ENCODE results near the gene ST3GAL3.

DNA sequence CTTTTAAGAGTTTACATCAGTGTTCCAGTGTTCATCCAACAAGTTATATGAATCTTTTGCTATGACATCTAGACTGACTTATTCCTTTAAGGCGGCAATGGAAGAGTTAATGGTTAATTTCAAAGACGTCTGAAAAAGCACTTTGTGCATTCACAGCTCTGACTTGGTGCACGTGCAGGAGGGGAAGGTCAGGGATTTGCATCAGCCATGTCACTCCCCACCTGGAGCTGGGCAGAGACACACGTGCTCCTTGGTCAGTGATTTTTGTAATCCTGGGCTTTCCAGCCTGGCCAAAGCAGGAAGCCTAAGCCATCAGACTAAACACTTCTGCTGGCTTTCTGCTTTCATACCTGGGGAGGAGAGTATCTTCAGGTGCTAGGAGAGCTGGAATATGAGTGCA is 96.3 kb downstream of the ST3GAL3 start:
- TF ChIP-seq POLR2A (IDR thresholded peaks at IDR 0.05; ENCODE audit: low read depth, low read length) (no peak), TCF12 (IDR thresholded peaks at IDR 0.05; ENCODE audit: low read depth, low read length) (no peak), CHD2 (IDR thresholded peaks at IDR 0.05; ENCODE audit: borderline replicate concordance, low read depth, low read length) (no peak), TARDBP (IDR thresholded peaks at IDR 0.05; ENCODE audit: borderline replicate concordance) (no peak), RAD21 (IDR thresholded peaks at IDR 0.05; ENCODE audit: insufficient read depth, low read depth, low read length) (no peak), MYC (IDR thresholded peaks at IDR 0.05; ENCODE audit: insufficient read depth, insufficient read length, insufficient replicate concordance, low read length, severe bottlenecking) (no peak), GABPA (IDR thresholded peaks at IDR 0.05; ENCODE audit: low read depth) (no peak), EP300 (IDR thresholded peaks at IDR 0.05; ENCODE audit: borderline replicate concordance in 1 of 2, control insufficient read depth in 1 of 2, low read depth in 2 of 2, low read length in 2 of 2) (no peak), ZSCAN29 (IDR thresholded peaks at IDR 0.05) (no peak), NR2C1 (IDR thresholded peaks at IDR 0.05) (no peak), SIX5 (IDR thresholded peaks at IDR 0.05; ENCODE audit: low read depth, low read length, severe bottlenecking) (no peak)
- TF ChIP-seq, protein P1, sequence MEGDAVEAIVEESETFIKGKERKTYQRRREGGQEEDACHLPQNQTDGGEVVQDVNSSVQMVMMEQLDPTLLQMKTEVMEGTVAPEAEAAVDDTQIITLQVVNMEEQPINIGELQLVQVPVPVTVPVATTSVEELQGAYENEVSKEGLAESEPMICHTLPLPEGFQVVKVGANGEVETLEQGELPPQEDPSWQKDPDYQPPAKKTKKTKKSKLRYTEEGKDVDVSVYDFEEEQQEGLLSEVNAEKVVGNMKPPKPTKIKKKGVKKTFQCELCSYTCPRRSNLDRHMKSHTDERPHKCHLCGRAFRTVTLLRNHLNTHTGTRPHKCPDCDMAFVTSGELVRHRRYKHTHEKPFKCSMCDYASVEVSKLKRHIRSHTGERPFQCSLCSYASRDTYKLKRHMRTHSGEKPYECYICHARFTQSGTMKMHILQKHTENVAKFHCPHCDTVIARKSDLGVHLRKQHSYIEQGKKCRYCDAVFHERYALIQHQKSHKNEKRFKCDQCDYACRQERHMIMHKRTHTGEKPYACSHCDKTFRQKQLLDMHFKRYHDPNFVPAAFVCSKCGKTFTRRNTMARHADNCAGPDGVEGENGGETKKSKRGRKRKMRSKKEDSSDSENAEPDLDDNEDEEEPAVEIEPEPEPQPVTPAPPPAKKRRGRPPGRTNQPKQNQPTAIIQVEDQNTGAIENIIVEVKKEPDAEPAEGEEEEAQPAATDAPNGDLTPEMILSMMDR (IDR thresholded peaks at IDR 0.05 in 2 of 3, conservative IDR thresholded peaks at IDR 0.05 in 1 of 3; ENCODE audit: control insufficient read depth in 2 of 3, extremely low read depth in 1 of 3, insufficient read depth in 1 of 3, low read depth in 3 of 3, low read length in 3 of 3), result no peak
- TF ChIP-seq, protein P2, sequence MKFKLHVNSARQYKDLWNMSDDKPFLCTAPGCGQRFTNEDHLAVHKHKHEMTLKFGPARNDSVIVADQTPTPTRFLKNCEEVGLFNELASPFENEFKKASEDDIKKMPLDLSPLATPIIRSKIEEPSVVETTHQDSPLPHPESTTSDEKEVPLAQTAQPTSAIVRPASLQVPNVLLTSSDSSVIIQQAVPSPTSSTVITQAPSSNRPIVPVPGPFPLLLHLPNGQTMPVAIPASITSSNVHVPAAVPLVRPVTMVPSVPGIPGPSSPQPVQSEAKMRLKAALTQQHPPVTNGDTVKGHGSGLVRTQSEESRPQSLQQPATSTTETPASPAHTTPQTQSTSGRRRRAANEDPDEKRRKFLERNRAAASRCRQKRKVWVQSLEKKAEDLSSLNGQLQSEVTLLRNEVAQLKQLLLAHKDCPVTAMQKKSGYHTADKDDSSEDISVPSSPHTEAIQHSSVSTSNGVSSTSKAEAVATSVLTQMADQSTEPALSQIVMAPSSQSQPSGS (IDR thresholded peaks at IDR 0.05; ENCODE audit: low read length), result no peak

All from GM12878 (cell line).